HG02970 (cell line): ENCODE measurements around the gene DYRK1B.
"Not testable (repeated sequence)": the region's sequence is repeated elsewhere in the genome, so short reads cannot be mapped to it uniquely, and the experiment has no call there.

ENCODE experiments used
- ATAC-seq: cut with Tn5 transposase; IDR thresholded peaks from one replicate; pipeline ENCODE4 v1.9.1; 2021; ENCODE audit warnings: mild to moderate bottlenecking, moderate library complexity, moderate number of reproducible peaks; ENCODE audit not compliant: unreplicated experiment, low FRiP score

DYRK1B gene

DNA sequence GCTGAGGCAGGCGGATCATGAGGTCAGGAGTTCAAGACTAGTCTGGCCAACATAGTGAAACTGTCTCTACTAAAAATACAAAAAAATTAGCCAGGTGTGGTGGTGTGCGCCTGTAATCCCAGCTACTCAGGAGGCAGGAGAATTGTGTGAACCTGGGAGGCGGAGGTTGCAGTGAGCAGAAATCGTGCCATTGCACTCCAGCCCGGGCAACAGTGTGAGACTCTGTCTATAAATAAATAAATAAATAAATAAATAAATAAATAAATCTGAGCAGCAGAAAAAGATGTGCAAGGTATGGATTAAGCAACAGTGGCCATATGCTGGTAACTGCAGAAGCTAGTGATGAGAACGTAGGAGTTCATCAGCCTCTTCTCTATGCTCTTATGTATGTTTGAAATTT lies 19.9 kb downstream of the DYRK1B start:
- not testable (repeated sequence) for ATAC-seq

DNA sequence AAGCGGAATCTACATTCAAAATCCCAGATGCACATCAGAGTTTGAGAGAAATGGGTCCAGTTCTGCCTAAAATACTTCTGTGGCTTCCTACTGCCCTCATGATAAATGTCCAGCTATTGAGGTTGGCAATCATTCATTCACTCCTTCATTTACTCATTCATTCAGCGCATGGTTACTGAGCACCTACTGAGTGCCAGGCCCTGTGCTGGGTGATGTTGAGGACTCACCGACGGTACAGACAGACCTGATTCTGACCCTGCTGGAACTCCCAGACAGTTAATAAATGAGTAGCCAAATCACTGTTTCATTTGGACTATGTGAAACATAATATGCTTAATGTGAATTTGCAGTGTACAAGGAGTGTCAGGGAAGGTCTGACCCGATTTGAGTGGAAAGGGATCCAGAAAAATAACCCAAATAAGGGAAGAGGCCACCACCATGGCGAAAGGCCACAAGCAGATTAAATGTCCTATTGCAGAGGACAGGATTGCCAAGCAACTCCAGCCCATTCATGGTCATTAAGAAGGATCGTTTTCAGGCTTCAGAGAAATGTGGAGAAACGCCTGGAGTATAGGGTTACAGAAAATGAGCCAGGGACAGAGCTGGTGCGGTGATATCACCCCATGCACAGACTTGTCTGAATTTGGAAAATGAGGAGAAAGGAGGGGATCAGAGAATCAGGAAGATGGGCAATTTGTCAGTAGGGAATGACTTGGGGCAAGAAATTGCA lies 20.5 kb downstream of the DYRK1B start:
- no peak for ATAC-seq

DNA sequence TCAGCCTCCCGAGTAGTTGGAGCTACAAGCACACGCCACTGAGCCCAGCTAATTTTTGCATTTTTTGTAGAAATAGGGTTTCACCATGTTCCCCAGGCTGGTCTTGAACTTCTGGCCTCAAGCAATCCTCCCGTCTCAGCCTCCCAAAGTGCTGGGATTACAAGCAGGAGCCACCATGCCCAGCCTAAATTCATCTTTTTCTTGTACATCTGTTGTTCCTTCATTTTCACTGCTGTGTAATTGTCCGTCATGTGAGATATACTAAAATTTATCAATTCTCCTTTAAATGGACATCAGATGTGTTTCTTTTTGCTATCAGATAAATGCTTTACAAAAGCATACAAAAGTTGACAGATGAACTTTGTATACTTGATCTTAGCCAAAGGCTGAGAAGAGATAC lies 22.9 kb downstream of the DYRK1B start:
- no peak for ATAC-seq

DNA sequence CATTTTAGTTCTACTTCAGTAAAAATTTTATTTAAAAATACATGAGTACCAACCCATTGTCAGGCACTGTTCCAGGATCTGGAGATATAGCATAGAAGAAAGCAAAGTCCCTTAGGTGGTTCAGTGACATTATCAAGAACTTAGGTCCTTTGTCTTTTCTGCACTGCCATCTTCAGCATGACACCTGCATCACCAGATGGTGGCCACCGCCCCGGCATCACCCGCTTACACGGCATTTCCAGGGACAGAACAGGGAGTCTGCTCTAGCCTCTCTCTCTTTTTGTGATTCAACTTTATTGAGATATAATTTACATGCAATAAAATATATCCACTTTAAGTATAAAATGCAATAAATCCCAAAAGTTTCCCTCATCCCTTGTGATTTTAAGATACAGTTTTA lies 23.5 kb downstream of the DYRK1B start:
- no peak for ATAC-seq

DNA sequence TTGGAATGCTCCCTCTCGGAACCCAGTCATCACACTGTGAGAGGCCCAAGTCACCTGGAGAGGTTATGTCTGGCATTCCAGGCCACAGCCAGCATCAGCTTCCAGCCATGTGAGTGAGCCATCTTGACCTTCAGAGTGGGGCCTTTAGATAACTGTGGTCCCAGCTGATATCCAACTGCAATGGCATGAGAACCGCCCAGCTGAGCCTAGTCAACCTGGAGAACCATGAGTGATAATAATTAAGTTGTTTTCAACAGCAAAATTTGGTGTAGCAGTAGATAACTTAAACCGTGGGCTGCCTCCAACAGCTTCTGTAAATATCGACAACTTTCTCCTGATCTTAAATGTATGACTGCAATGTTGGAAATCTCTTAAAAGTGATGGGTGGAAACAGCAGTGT lies 24.6 kb downstream of the DYRK1B start:
- no peak for ATAC-seq

DNA sequence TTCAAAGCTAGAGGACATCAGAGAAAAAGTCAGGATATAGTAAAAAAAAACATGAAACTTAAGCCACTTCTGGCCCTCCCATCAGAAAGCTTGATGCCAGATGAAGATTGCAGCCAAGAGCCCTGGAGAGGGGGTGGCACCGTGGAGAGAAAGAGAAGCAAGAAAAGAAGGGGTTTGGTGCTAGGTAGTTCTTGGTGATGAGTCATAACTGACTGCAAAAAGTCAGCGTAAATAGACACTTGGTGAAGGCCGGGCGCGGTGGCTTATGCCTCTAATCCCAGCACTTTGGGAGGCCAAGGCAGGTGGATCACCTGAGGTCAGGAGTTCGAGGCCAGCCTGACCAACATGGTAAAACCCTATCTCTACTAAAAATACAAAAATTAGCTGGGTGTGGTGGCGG lies 25.3 kb downstream of the DYRK1B start:
- ATAC-seq = not testable (repeated sequence)

DNA sequence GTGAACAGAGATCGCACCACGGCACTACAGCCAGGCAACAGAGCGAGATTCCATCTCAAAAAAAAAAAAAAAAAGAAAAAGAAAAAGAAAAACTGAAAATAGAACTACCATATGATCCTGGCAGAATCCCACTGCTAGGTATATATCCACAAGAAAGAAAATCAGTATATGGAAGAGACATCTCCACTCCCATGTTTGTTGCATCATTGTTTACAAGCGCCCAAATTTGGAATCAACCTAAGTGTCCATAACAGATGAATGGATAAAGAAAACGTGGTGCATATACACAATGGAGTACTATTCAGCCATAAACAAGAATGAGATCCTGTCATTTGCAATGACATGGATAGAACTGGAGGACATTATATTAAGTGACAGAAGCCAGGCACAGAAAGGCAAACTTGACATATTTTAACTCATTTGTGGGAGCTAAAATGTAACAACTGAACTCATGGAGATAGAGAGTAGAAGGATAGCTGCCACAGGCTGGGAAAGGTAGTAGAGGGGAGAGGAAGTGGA lies 26.1 kb downstream of the DYRK1B start:
- no peak for ATAC-seq

DNA sequence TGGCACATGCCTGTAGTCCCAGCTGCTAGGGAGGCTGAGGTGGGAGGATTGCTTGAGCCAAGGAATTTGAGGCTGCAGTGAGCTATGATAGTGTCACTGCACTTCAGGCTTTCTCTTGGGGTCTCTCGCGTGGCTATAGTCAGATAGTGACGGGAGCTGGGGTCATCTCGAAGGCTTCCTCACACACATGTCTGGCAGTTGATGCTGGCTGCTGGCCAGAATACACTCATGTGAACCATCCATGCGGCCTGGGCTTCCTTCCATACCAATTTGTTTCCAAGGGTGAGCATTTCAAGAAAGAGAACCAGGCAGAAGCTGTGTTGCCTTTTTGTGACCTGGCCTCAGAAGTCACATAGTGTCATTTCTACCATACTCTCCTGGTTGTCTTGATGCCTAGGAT lies 28.9 kb downstream of the DYRK1B start:
- ATAC-seq = no peak

DNA sequence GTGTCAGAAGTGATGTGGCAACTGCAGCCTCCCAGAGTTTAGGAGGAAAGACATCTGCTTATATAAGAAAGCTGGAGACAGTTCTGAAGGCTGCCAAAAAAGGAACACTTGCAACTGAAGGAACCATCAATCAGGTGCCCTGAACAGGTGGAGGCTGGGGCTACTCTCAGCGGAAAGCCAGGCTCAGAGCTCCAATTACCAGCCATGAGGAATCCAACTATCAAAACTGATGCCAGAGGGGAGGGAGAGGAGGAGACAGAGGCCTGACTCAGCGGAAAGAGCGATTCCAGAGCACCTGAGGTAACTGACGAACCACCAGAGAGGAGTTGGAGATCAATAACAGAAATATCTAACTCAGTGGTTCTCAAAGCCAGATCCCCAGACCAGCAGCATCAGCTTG lies 31.0 kb downstream of the DYRK1B start:
- ATAC-seq = no peak

DNA sequence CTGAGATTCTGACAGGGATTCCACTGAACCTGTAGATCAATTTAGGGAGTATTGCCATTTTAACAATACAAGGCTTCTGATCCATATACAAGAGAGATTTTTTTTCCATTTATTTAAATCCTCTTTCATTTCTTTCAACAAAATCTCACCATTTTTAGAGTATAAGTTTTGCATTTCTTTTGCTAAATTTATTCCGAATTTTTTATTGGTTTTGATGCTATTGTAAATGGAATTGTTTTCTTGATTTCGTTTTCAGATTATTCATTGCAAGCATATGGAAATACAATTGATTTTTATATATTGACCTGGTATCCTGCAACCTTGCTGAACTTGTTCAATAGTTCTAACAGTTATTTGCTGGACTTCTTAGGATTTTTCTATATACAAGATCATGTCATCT lies 36.9 kb downstream of the DYRK1B start:
- ATAC-seq = no peak

DNA sequence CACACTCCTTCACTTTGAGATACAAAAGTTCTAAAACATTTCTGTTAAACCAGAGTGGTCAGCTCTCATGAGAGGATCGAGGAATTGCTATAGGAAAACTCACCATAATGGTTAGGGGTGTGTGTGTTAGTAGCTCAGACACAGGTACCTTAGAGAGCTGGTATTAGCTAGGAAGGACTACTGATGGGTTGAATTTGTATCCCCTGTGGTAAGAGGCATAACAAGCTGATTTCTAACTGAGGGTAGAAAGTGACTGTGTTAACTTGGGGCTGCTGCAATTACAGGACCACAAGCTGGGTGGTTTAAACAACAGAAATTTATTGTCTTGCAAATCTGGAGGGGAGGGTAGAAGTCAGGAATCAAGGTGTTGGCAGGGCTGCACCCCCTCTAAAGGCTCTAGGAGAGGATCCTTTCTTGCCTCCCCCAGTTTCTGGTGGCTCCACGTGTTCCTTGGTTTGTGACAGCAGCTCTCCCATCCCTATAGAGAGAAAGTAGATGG lies 37.9 kb downstream of the DYRK1B start:
- ATAC-seq = no peak

DNA sequence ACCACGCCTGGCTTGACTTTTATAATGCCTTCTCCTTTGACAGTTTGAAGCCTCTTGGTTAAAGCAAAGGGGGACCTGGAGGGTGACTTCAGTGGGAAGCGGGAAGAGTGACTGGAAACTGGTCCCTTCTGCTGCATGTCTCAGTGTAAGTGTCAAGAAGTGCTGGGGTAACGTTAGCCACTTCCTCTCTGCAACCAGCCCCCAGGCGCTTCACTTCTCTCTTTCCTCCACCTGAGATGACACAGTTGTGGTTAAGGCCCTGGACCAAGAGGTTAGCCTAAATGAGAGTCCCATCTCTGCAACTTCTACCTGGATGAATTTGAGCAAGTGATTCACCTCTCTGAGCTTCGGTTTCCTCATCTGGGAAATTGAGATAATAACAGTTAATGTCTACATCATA lies 39.0 kb downstream of the DYRK1B start:
- no peak for ATAC-seq

DNA sequence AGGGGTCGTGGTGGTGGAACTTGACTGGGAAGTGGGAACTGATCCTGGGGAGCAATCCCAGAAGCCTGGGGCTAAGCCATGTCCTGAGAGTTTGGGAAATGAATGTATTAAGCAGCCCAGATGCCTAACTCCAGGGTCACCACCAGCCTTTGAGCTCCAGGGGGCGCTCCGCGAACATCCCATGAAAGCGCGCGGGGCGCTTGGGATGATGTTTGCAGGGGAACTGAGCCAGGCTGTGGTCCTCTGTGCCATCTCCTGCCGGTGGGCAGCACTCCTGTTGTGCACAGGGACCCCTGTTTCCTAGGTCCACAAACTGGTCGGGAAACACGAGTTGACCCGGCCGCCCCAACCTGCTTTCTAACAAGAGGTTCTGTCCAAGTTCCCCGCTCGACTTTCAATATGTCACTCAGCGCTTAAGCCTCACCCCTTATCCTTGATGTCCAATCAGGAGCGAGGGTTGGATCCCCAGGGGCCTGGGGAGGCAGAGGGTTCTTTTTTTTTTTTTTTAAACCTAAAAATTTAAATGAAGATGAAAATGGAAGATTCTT lies 40.9 kb downstream of the DYRK1B start:
- no peak for ATAC-seq

DNA sequence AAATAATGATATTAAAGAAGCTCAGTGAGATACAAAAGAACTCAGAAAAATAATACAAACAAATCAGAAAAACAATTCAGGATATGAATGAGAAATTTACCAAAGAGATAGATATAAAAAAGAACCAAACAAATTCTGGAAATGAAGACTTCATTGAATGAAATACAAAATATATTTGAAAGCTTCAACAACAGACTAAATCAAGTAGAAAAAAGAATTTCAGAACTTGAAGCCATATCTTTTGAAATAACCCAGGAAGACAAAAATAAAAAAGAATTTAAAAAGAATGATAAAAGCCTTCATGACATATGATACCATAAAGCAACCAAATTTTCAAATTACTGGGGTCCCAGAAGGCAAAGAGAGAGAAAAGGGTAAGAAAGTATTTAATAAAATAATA lies 45.7 kb downstream of the DYRK1B start:
- no peak for ATAC-seq

DNA sequence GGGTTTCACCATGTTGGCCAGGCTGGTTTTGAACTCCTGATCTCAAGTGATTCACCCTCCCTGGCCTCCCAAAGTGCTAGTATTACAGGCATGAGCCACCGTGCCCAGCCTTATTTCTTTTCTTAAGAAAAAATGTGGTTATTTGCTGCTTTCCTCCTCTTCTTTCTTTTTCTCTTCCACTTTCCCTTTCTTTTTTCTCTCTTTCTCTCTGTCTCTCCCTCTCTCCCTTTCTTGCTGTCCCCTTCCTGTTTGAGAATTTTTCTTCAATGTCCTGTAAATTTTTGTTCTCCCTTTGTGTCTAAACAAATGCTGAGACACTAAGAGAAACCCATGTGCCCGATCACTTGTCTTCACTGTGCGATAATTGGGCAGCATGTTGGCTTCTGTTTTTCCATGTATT lies 53.1 kb downstream of the DYRK1B start:
- ATAC-seq = no peak

DNA sequence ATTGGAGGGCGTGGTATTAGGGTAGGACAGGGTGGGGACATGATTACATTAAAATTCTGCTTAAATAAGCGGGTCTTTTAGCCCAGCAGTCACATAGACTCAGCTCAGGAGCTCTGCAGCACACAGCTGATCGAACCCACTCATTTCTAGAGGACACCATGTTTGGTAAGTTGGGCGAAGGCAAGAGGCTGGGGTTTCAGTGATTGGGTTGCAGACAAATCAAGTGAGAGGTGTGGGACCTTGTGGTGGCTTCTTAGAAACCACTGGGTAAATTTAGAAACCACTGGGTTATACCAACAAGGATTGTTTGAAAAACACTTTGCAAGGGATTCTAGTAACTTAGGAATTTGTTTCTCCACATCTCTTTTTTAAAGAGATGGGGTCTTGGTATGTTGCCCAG lies 55.2 kb downstream of the DYRK1B start, which contains the start of gene LEUTX:
LEUTX (plus strand) TSS at position 92 of the 400 bp plus-strand sequence; CDS start at position 159, 67 bp downstream.
- no peak for ATAC-seq
